ENCODE results near the gene XKR8. TPM values are rescaled to one million over a fixed set of nuclear protein-coding genes. Genes with fewer than 3 reads are reported as not detected.

XKR8 gene
- total RNA-seq, 1 experiment from 2014 or later = 2.0 TPM

GRCh38 chr1:27960762-27961645 lies 1.2 kb downstream of the XKR8 start:
- Histone ChIP-seq H3K9ac (ENCODE audit: low read length) (peak overlapping the region; percentile 84), H3K27ac (ENCODE audit: low read length) (no peak overlapping the region), H4K20me1 (ENCODE audit: insufficient read depth, low read depth, low read length) (peaks cover 4% of the 10 kb centered on the region; the same call in 1 of the 2 replicates), H3K9me3 (ENCODE audit: low read length) (no peaks in the 10 kb centered on the region), H3K4me1 (ENCODE audit: low read length) (peaks cover 28% of the 10 kb centered on the region), H3K9me2 (replicated peaks; ENCODE audit: insufficient read depth, low read length) (no peaks in the 10 kb centered on the region), H2AFZ (ENCODE audit: low read length) (no peak overlapping the region), H3K4me2 (ENCODE audit: low read depth, low read length, poor library complexity, severe bottlenecking) (peak overlapping the region; percentile 98), H3K36me3 (ENCODE audit: insufficient read depth, low read length) (no peaks in the 10 kb centered on the region), H3K27me3 (ENCODE audit: low read length) (no peaks in the 10 kb centered on the region), H3K79me2 (ENCODE audit: low read length) (peaks cover 11% of the 10 kb centered on the region), H3K4me3 (ENCODE audit: low read length) (peak overlapping the region; percentile 98)
- DNase-seq = no peak

- peak overlapping the region; percentile 98; the same call in 1 of the 2 replicates for H3K4me3 ChIP-seq (ENCODE audit: low read length)
- no peaks in the 10 kb centered on the region for H3K9me3 ChIP-seq (ENCODE audit: low read length)
- H3K4me2 ChIP-seq (ENCODE audit: low read depth, low read length, poor library complexity, severe bottlenecking) = peak overlapping the region; percentile 98
- H3K27ac ChIP-seq (ENCODE audit: low read length) = no peak overlapping the region
- H3K4me1 ChIP-seq (ENCODE audit: low read length) = peaks cover 28% of the 10 kb centered on the region
- H3K9ac ChIP-seq (ENCODE audit: low read length) = peak overlapping the region; percentile 84
- peaks cover 11% of the 10 kb centered on the region for H3K79me2 ChIP-seq (ENCODE audit: low read length)
- H3K27me3 ChIP-seq (ENCODE audit: low read length) = no peaks in the 10 kb centered on the region
- H3K36me3 ChIP-seq (ENCODE audit: insufficient read depth, low read length) = no peaks in the 10 kb centered on the region
- H2AFZ ChIP-seq (ENCODE audit: low read length) = no peak overlapping the region
- peak; percentile 56 for DNase-seq
- H3K9me2 ChIP-seq (replicated peaks; ENCODE audit: insufficient read depth, low read length) = no peaks in the 10 kb centered on the region
- peaks cover 4% of the 10 kb centered on the region; the same call in 1 of the 2 replicates for H4K20me1 ChIP-seq (ENCODE audit: insufficient read depth, low read depth, low read length)
Measured at GRCh38 chr1:27961646-27962221, 2.0 kb downstream of the XKR8 start.

DNA sequence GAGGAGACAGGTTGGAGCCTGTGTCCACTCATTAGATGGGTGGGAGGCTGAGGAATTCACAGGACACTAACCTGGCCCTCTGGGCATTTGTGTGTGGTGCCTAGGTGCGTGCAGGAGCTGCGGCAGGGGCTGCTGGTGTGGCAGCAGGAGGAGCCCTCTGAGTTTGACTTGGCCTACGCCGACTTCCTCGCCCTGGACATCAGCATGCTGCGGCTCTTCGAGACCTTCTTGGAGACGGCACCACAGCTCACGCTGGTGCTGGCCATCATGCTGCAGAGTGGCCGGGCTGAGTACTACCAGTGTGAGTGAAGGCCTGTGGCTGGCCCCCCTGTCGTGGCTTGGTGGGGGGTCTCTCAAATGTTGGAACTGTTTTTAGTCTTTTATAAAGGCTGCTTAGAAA lies 3.6 kb downstream of the XKR8 start:
- Histone ChIP-seq H3K79me2 (ENCODE audit: low read length) (peaks cover 11% of the 10 kb centered on the region), H3K27me3 (ENCODE audit: low read length) (no peaks in the 10 kb centered on the region), H2AFZ (ENCODE audit: low read length) (no peak overlapping the region), H3K9ac (ENCODE audit: low read length) (no peak overlapping the region), H3K4me3 (ENCODE audit: low read length) (no peak overlapping the region), H4K20me1 (ENCODE audit: insufficient read depth, low read depth, low read length) (peaks cover 4% of the 10 kb centered on the region; the same call in 1 of the 2 replicates), H3K36me3 (ENCODE audit: insufficient read depth, low read length) (no peaks in the 10 kb centered on the region), H3K4me1 (ENCODE audit: low read length) (peaks cover 28% of the 10 kb centered on the region), H3K4me2 (ENCODE audit: low read depth, low read length, poor library complexity, severe bottlenecking) (no peak overlapping the region), H3K9me3 (ENCODE audit: low read length) (no peaks in the 10 kb centered on the region), H3K27ac (ENCODE audit: low read length) (no peak overlapping the region), H3K9me2 (replicated peaks; ENCODE audit: insufficient read depth, low read length) (no peaks in the 10 kb centered on the region)
- DNase-seq = no peak

DNA sequence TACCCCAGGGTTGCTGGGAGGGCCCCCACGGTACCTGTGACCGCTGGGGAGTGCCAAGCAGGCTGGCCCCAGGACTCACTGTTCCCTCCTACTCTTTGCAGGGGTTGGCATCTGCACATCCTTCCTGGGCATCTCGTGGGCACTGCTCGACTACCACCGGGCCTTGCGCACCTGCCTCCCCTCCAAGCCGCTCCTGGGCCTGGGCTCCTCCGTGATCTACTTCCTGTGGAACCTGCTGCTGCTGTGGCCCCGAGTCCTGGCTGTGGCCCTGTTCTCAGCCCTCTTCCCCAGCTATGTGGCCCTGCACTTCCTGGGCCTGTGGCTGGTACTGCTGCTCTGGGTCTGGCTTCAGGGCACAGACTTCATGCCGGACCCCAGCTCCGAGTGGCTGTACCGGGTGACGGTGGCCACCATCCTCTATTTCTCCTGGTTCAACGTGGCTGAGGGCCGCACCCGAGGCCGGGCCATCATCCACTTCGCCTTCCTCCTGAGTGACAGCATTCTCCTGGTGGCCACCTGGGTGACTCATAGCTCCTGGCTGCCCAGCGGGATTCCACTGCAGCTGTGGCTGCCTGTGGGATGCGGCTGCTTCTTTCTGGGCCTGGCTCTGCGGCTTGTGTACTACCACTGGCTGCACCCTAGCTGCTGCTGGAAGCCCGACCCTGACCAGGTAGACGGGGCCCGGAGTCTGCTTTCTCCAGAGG lies 6.8 kb downstream of the XKR8 start:
- no peak for DNase-seq
- Histone ChIP-seq H3K27me3 (ENCODE audit: low read length) (no peaks in the 10 kb centered on the region), H3K9me2 (replicated peaks; ENCODE audit: insufficient read depth, low read length) (no peaks in the 10 kb centered on the region), H2AFZ (ENCODE audit: low read length) (no peak overlapping the region), H3K9ac (ENCODE audit: low read length) (no peak overlapping the region), H3K36me3 (ENCODE audit: insufficient read depth, low read length) (no peaks in the 10 kb centered on the region), H3K27ac (ENCODE audit: low read length) (no peak overlapping the region), H4K20me1 (ENCODE audit: insufficient read depth, low read depth, low read length) (no peaks in the 10 kb centered on the region), H3K79me2 (ENCODE audit: low read length) (no peaks in the 10 kb centered on the region), H3K9me3 (ENCODE audit: low read length) (no peaks in the 10 kb centered on the region), H3K4me1 (ENCODE audit: low read length) (peaks cover 6% of the 10 kb centered on the region), H3K4me2 (ENCODE audit: low read depth, low read length, poor library complexity, severe bottlenecking) (no peak overlapping the region), H3K4me3 (ENCODE audit: low read length) (no peak overlapping the region)

DNA sequence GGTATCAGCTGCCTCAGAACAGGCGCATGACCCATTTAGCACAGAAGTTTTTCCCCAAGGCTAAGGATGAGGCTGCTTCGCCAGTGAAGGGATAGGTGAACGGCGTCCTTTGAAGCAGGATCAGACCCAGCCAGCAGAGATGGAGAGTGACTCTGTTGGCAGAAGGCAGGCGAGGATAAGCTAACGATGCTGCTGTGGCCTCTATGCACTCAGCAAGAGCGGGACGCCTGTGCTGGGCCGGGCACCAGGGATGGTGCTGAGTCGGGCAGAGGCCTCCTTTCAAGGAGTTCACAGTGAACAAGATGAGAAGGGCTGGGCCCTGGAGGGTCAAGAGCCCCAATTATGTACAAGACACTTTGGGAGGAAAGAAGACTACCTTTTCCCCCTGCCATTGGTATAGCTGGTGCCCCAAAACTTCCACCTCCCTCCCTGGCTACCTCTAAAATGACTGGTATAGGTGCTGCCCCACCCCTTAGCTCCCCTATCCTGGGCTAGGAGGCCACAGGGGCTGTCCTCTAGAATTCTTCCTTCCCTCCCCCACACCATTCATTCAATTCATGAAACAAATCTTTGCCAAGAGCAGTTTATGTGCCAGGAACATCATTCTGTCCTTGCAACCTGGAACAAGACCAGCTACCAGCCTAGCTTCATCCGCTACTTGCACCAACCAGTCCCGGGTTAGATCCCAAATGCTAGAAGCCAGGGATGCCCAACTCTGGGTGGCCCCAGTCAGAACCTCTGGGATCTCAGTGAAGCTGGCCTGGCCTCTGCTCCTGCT lies 7.5 kb downstream of the XKR8 start:
- Histone ChIP-seq H3K4me3 (ENCODE audit: low read length) (no peak overlapping the region), H4K20me1 (ENCODE audit: insufficient read depth, low read depth, low read length) (no peaks in the 10 kb centered on the region), H2AFZ (ENCODE audit: low read length) (no peak overlapping the region), H3K4me1 (ENCODE audit: low read length) (no peaks in the 10 kb centered on the region), H3K4me2 (ENCODE audit: low read depth, low read length, poor library complexity, severe bottlenecking) (no peak overlapping the region), H3K9me3 (ENCODE audit: low read length) (no peaks in the 10 kb centered on the region), H3K9ac (ENCODE audit: low read length) (no peak overlapping the region), H3K36me3 (ENCODE audit: insufficient read depth, low read length) (no peaks in the 10 kb centered on the region), H3K27ac (ENCODE audit: low read length) (no peak overlapping the region), H3K9me2 (replicated peaks; ENCODE audit: insufficient read depth, low read length) (no peaks in the 10 kb centered on the region), H3K27me3 (ENCODE audit: low read length) (no peaks in the 10 kb centered on the region), H3K79me2 (ENCODE audit: low read length) (no peaks in the 10 kb centered on the region)
- no peak for DNase-seq

- Histone ChIP-seq H4K20me1 (ENCODE audit: insufficient read depth, low read depth, low read length) (no peaks in the 10 kb centered on the region), H3K27me3 (ENCODE audit: low read length) (no peaks in the 10 kb centered on the region), H3K36me3 (ENCODE audit: insufficient read depth, low read length) (no peaks in the 10 kb centered on the region), H3K27ac (ENCODE audit: low read length) (no peak overlapping the region), H2AFZ (ENCODE audit: low read length) (no peak overlapping the region), H3K79me2 (ENCODE audit: low read length) (no peaks in the 10 kb centered on the region), H3K4me2 (ENCODE audit: low read depth, low read length, poor library complexity, severe bottlenecking) (no peak overlapping the region), H3K9ac (ENCODE audit: low read length) (no peak overlapping the region), H3K9me2 (replicated peaks; ENCODE audit: insufficient read depth, low read length) (no peaks in the 10 kb centered on the region), H3K4me1 (ENCODE audit: low read length) (no peaks in the 10 kb centered on the region), H3K4me3 (ENCODE audit: low read length) (no peak overlapping the region), H3K9me3 (ENCODE audit: low read length) (no peaks in the 10 kb centered on the region)
- no peak for DNase-seq
Measured at GRCh38 chr1:27967884-27968466, 8.2 kb downstream of the XKR8 start.

GRCh38 chr1:27968692-27969091 lies 8.9 kb downstream of the XKR8 start:
- Histone ChIP-seq H2AFZ (ENCODE audit: low read length) (no peak overlapping the region), H3K27me3 (ENCODE audit: low read length) (no peaks in the 10 kb centered on the region), H3K4me2 (ENCODE audit: low read depth, low read length, poor library complexity, severe bottlenecking) (no peak overlapping the region), H3K9me3 (ENCODE audit: low read length) (no peaks in the 10 kb centered on the region), H3K4me3 (ENCODE audit: low read length) (no peak overlapping the region), H3K36me3 (ENCODE audit: insufficient read depth, low read length) (no peaks in the 10 kb centered on the region), H3K27ac (ENCODE audit: low read length) (no peak overlapping the region), H3K79me2 (ENCODE audit: low read length) (no peaks in the 10 kb centered on the region), H3K4me1 (ENCODE audit: low read length) (no peaks in the 10 kb centered on the region), H3K9me2 (replicated peaks; ENCODE audit: insufficient read depth, low read length) (no peaks in the 10 kb centered on the region), H3K9ac (ENCODE audit: low read length) (no peak overlapping the region), H4K20me1 (ENCODE audit: insufficient read depth, low read depth, low read length) (no peaks in the 10 kb centered on the region)
- no peak for DNase-seq
